NCI-H128 (cell line): ENCODE data around the gene KCNC2.

Source experiments
- DNase-seq: peaks from one replicate; lab custom pipeline; 2025; ENCODE audit not compliant: unreplicated experiment; lab: John Stamatoyannopoulos, UW

KCNC2 gene

GRCh38 chr12:75065482-75065881 is 144.2 kb downstream of the KCNC2 start:
- no peak for DNase-seq

GRCh38 chr12:75062691-75063090 is 146.9 kb downstream of the KCNC2 start:
- no peak for DNase-seq

- DNase-seq = no peak
These were observed 151.4 kb downstream of the KCNC2 start for GRCh38 chr12:75058228-75058627.

GRCh38 chr12:75048767-75049166 is 160.9 kb downstream of the KCNC2 start:
- DNase-seq = no peak

GRCh38 chr12:75047885-75048525 is 161.6 kb downstream of the KCNC2 start:
- DNase-seq = no peak

GRCh38 chr12:75042125-75042524 is 167.5 kb downstream of the KCNC2 start:
- DNase-seq = no peak

- DNase-seq = no peak
These were observed 168.2 kb downstream of the KCNC2 start for GRCh38 chr12:75041472-75041871.

- no peak for DNase-seq
These were observed 189.5 kb downstream of the KCNC2 start for GRCh38 chr12:75020068-75020557.

GRCh38 chr12:75011120-75011519 is 198.5 kb downstream of the KCNC2 start:
- DNase-seq = no peak

- no peak for DNase-seq
These were observed 202.5 kb downstream of the KCNC2 start for GRCh38 chr12:75007133-75007532.

- no peak for DNase-seq
These were observed 209.5 kb downstream of the KCNC2 start for GRCh38 chr12:75000120-75000519.

- DNase-seq = no peak
These were observed 210.2 kb downstream of the KCNC2 start for GRCh38 chr12:74999474-74999873.
